Effector memory CD8-positive, alpha-beta T cell (primary cell): ENCODE results near the gene ZBTB48.
"Not testable (repeated sequence)": the region's sequence is repeated elsewhere in the genome, so short reads cannot be mapped to it uniquely, and the experiment has no call there.

Source experiments
- ATAC-seq: fragments of 150-1000 bp; cut with Tn5 transposase; replicated peaks from 2 replicates; pipeline ENCODE4 v1.10.0; 2021; ENCODE audit warnings: mild to moderate bottlenecking, moderate library complexity
- DNase-seq, 3 experiments: peaks; one replicate each; pipeline ENCODE4 v3.0.0; 2021
- H3K27ac Mint-ChIP-seq, 2 donors: one replicate each; pipeline ENCODE4 v1.8.0; 2022; ENCODE audit warnings: mild to moderate bottlenecking in 2 of 2, mixed read lengths in 2 of 2, moderate library complexity in 2 of 2
- H3K27me3 Mint-ChIP-seq, 2 donors: one replicate each; pipeline ENCODE4 v1.8.0; 2022; ENCODE audit warnings: mixed read lengths in 2 of 2
- H3K36me3 Mint-ChIP-seq: one replicate; pipeline ENCODE4 v1.8.0; 2022; ENCODE audit warnings: mild to moderate bottlenecking, moderate library complexity, mixed read lengths; ENCODE audit not compliant: insufficient read depth
- H3K4me1 Mint-ChIP-seq, 2 donors: one replicate each; pipeline ENCODE4 v1.8.0; 2022; ENCODE audit warnings: low read depth in 2 of 2, mixed read lengths in 2 of 2
- H3K4me3 Mint-ChIP-seq, 2 donors: one replicate each; pipeline ENCODE4 v1.8.0; 2022; ENCODE audit warnings: mild to moderate bottlenecking in 2 of 2, mixed read lengths in 2 of 2, moderate library complexity in 2 of 2
- H3K9me3 Mint-ChIP-seq, 2 donors: one replicate each; pipeline ENCODE4 v1.8.0; 2022; ENCODE audit warnings: mixed read lengths in 2 of 2

The ZBTB48 gene

DNA sequence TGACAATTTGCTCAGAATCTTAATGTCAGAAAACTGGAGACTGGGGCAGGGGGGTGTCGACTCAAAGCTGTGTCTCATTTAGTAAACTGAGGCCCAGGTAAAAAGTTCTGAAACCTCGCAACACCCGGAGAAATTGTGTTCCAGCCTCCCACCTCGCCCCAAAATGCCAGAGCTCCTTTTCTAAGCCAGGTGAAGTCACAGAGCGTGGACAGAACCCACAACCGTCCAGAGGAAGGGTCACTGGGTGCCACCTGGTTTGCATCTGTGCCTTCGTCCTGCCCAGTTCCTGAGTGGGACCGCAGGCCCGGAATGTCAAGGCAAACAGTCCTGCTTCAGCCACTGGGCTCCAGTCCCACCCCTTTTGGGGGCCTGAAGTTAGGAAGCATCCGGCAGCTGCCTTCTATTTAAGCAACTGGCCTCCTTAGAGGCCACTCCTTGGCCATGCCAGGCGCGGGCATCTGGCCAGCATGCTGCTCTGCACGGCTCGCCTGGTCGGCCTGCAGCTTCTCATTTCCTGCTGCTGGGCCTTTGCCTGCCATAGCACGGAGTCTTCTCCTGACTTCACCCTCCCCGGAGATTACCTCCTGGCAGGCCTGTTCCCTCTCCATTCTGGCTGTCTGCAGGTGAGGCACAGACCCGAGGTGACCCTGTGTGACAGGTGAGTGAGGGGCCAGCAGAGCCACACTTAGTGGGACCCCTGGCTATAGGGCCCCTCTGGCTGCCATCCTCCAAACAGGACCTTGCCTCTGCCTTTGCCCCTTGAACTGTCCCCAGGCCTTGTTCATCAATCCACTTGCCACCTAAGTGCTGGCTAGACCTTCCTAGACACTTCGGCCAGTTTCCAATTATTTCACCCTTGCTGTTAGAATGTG lies 24.7 kb upstream of the ZBTB48 start, which contains the start of gene TAS1R1:
TAS1R1 (plus strand) TSS at position 401 of the 872 bp plus-strand sequence; CDS start at position 468, 67 bp downstream.
- peak within 1 kb of the TSS in 1 of 2 donors; percentile 62 for H3K27ac Mint-ChIP-seq
- H3K4me1 Mint-ChIP-seq = peaks cover 3 to 7% of the 10 kb centered on the region in 2 donors

GRCh38 chr1:6557597-6557996 lies 22.2 kb upstream of the ZBTB48 start:
- Mint-ChIP-seq H3K4me3 (no peak overlapping the region), H3K36me3 (peaks cover 10% of the 10 kb centered on the region), H3K27ac (no peak overlapping the region), H3K27me3 (peaks cover 0 to 8% of the 10 kb centered on the region in 2 donors), H3K9me3 (no peaks in the 10 kb centered on the region), H3K4me1 (peaks cover 3 to 6% of the 10 kb centered on the region in 2 donors)
- DNase-seq (no peak), ATAC-seq (no peak)

More for the DNA sequence above, 24.7 kb upstream of the ZBTB48 start, which contains the start of gene TAS1R1:
- DNase-seq (no peak), ATAC-seq (no peak)
- no peaks in the 10 kb centered on the region for H3K27me3 Mint-ChIP-seq
- H3K36me3 Mint-ChIP-seq = peaks cover 22% of the 10 kb centered on the region
- no peaks in the 10 kb centered on the region for H3K9me3 Mint-ChIP-seq
- peak within 1 kb of the TSS; percentile 81 to 82 for H3K4me3 Mint-ChIP-seq

GRCh38 chr1:6559161-6559560 lies 20.6 kb upstream of the ZBTB48 start:
- not testable (repeated sequence) for H3K36me3 Mint-ChIP-seq, H3K4me1 Mint-ChIP-seq

DNA sequence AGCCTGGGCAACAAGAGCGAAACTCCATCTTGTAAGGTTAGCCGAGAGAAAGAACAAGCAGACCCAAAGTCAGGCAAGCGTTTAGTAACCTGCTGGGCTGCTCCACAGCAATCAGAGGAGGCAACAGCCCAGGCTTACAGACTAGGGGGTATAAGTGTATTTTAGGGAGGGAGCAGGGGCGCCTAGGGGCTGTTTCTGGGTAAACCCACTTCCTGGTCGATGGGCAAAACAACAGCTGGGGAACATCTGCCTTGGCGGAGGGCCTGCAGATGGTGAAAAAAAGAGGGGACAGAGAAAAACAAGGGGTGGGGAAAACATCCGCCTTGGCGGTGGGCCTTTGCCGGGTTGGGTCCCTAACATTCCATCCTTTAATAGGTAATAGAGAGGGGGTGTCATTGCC lies 19.5 kb upstream of the ZBTB48 start:
- H3K4me3 Mint-ChIP-seq = no peak overlapping the region
- no peak for ATAC-seq
- no peak for DNase-seq
- H3K27ac Mint-ChIP-seq = no peak overlapping the region
- peaks cover 0 to 8% of the 10 kb centered on the region in 2 donors for H3K27me3 Mint-ChIP-seq
- H3K36me3 Mint-ChIP-seq = peaks cover 3% of the 10 kb centered on the region
- no peaks in the 10 kb centered on the region for H3K9me3 Mint-ChIP-seq
- H3K4me1 Mint-ChIP-seq = no peaks in the 10 kb centered on the region

More at GRCh38 chr1:6559161-6559560, 20.6 kb upstream of the ZBTB48 start:
- not testable (repeated sequence) for DNase-seq, H3K9me3 Mint-ChIP-seq, H3K4me3 Mint-ChIP-seq, H3K27me3 Mint-ChIP-seq, H3K27ac Mint-ChIP-seq, ATAC-seq

DNA sequence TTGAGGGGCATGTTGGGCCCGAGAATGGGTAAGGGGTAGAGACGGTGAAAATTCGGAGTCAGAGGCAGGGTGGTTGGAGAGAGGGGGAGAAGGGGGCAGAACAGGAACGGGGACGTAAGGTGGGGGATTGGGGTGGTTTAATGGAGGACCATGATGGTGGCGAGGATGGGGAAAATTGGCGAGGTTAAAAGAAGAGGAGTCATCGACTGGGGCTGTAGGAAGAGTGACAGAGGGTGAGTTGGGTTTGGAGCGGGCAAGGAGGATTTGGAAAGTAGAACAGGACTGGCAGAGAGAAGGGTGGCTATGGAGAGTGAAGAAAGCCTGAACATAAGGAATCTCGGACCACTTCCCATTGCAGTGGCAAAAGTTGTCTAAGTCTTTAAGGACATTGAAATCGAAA lies 10.8 kb upstream of the ZBTB48 start:
- Mint-ChIP-seq H3K27ac (no peak overlapping the region), H3K27me3 (peaks cover 6 to 19% of the 10 kb centered on the region in 2 donors), H3K4me1 (no peaks in the 10 kb centered on the region), H3K36me3 (no peaks in the 10 kb centered on the region), H3K4me3 (no peak overlapping the region), H3K9me3 (no peaks in the 10 kb centered on the region)
- DNase-seq (no peak), ATAC-seq (no peak)

GRCh38 chr1:6570100-6570499 lies 9.7 kb upstream of the ZBTB48 start:
- Mint-ChIP-seq H3K9me3 (no peaks in the 10 kb centered on the region), H3K27ac (no peak overlapping the region), H3K4me3 (no peak overlapping the region), H3K27me3 (peaks cover 6 to 25% of the 10 kb centered on the region in 2 donors), H3K36me3 (peaks cover 4% of the 10 kb centered on the region), H3K4me1 (no peaks in the 10 kb centered on the region)
- DNase-seq = no peak
- no peak for ATAC-seq

DNA sequence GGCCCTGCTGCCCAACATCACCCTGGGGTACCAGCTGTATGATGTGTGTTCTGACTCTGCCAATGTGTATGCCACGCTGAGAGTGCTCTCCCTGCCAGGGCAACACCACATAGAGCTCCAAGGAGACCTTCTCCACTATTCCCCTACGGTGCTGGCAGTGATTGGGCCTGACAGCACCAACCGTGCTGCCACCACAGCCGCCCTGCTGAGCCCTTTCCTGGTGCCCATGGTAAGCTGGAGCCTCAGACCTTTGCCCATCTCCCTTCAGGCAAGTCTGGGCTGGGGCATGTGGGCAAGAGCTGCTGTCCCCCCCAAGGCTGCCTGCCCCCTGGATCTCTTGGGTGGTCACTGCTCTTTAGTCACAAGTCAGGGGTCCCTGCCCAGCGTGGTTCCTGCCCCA lies 8.8 kb upstream of the ZBTB48 start:
- no peaks in the 10 kb centered on the region for H3K9me3 Mint-ChIP-seq
- peaks cover 6 to 25% of the 10 kb centered on the region in 2 donors for H3K27me3 Mint-ChIP-seq
- no peak overlapping the region for H3K4me3 Mint-ChIP-seq
- no peak overlapping the region for H3K27ac Mint-ChIP-seq
- no peak for ATAC-seq
- H3K4me1 Mint-ChIP-seq = no peaks in the 10 kb centered on the region
- peaks cover 4% of the 10 kb centered on the region for H3K36me3 Mint-ChIP-seq
- DNase-seq = no peak

GRCh38 chr1:6572653-6573383 lies 7.0 kb upstream of the ZBTB48 start:
- no peak overlapping the region for H3K4me3 Mint-ChIP-seq
- no peaks in the 10 kb centered on the region for H3K9me3 Mint-ChIP-seq
- DNase-seq (no peak), ATAC-seq (no peak)
- peaks cover 6 to 25% of the 10 kb centered on the region in 2 donors for H3K27me3 Mint-ChIP-seq
- H3K36me3 Mint-ChIP-seq = peaks cover 6% of the 10 kb centered on the region
- peak overlapping the region in 1 of 2 donors; percentile 7 for H3K27ac Mint-ChIP-seq
- H3K4me1 Mint-ChIP-seq = no peaks in the 10 kb centered on the region

- Mint-ChIP-seq H3K36me3 (peaks cover 7% of the 10 kb centered on the region), H3K27me3 (peaks cover 6 to 18% of the 10 kb centered on the region in 2 donors), H3K27ac (peak overlapping the region in 1 of 2 donors; percentile 17), H3K4me1 (peaks cover 0 to 1% of the 10 kb centered on the region in 2 donors), H3K9me3 (no peaks in the 10 kb centered on the region), H3K4me3 (no peak overlapping the region)
- no peak for ATAC-seq
- DNase-seq = no peak
These were observed 5.7 kb upstream of the ZBTB48 start for GRCh38 chr1:6574025-6574620.

- DNase-seq = no peak
- Mint-ChIP-seq H3K4me1 (peaks cover 6% of the 10 kb centered on the region in 2 donors), H3K27me3 (peaks cover 6 to 17% of the 10 kb centered on the region in 2 donors), H3K27ac (peak overlapping the region in 1 of 2 donors; percentile 17), H3K9me3 (no peaks in the 10 kb centered on the region), H3K4me3 (no peak overlapping the region), H3K36me3 (peaks cover 13% of the 10 kb centered on the region)
- ATAC-seq = no peak
These were observed 5.0 kb upstream of the ZBTB48 start for GRCh38 chr1:6574818-6575217.

DNA sequence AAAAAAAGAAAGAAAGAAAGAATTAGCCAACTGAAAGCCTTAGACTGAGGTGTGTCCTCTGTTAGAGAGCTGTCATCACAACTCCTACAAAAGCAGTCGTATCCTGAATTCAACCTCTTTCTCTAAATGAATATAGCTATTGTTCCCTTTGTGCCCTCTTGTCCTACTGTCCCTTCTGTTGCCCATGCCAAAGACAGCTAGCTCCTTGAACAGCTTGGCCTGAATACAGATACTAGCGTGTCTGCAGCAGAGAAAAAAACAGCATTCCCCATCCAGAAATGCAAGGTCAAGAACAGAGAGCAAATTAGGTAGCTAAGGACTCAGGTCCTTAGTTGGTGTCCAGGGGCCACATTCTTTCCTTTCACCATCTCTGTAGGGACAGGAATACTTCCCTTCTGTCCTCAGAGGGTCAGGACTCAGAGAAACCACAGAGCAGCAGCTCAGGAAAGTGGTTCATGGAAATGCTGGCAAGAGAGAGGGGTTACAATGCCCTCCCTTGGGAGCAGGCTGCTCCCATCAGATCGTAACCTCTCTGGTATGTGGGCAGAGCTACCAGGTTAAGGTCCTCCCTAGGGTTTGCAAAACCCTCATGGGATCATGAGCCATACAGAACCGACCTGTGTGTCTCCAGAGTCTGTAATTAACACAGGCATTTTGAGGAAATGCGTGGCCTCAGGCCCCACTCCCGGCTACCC lies 1.8 kb upstream of the ZBTB48 start:
- peaks cover 25 to 30% of the 10 kb centered on the region in 2 donors for H3K4me1 Mint-ChIP-seq
- no peaks in the 10 kb centered on the region for H3K9me3 Mint-ChIP-seq
- DNase-seq (no peak), ATAC-seq (no peak)
- H3K36me3 Mint-ChIP-seq = peaks cover 18% of the 10 kb centered on the region
- H3K27me3 Mint-ChIP-seq = peaks cover 2 to 9% of the 10 kb centered on the region in 2 donors
- peak overlapping the region in 1 of 2 donors; percentile 96 for H3K27ac Mint-ChIP-seq
- H3K4me3 Mint-ChIP-seq = no peak overlapping the region

GRCh38 chr1:6578624-6579373 lies 995 bp upstream of the ZBTB48 start:
- Mint-ChIP-seq H3K27me3 (peaks cover 0 to 6% of the 10 kb centered on the region in 2 donors), H3K27ac (peak overlapping the region; percentile 95 to 96), H3K4me3 (peak overlapping the region in 1 of 2 donors; percentile 94), H3K36me3 (peaks cover 18% of the 10 kb centered on the region), H3K9me3 (no peaks in the 10 kb centered on the region), H3K4me1 (peaks cover 25 to 30% of the 10 kb centered on the region in 2 donors)
- DNase-seq (no peak), ATAC-seq (no peak)
